H1 (cell line): ENCODE measurements around the gene ZNF415. TPM values are rescaled to one million over a fixed set of nuclear protein-coding genes. Genes with fewer than 3 reads are reported as not detected.
A peak's percentile ranks its signal among the peaks of the same experiment; 100 is the strongest.

Source experiments
- CTCF ChIA-PET: fragments of 300-600 bp; sonication (Branson Sonifier 250); formaldehyde crosslinking; loops from one replicate; lab custom pipeline; 2021; ENCODE audit not compliant: partially characterized antibody; lab: Charles Lee
- POLR2A ChIA-PET: fragments of 300-600 bp; sonication (Branson Sonifier 250); formaldehyde crosslinking; loops from one replicate; lab custom pipeline; 2021; ENCODE audit warnings: inconsistent platforms; ENCODE audit not compliant: partially characterized antibody; lab: Charles Lee
- DNase-seq, 2 experiments: peaks; one replicate each; pipeline versions ENCODE4 v3.0.0 to v3.0.0-alpha.2; 2010 to 2022; ENCODE audit warnings: low spot score in 2 of 2, low read depth in 1 of 2, mixed read lengths in 1 of 2
- FAIRE-seq: peaks from 2 replicates; lab custom pipeline; 2011; peaks lifted over from hg19 to GRCh38; lab: Jason Lieb, UNC
- H2AFZ ChIP-seq: 2 replicates; pipeline ENCODE4 v1.8.1; 2012; ENCODE audit warnings: low read length, inconsistent platforms
- H2AK5ac ChIP-seq: 2 replicates; pipeline ENCODE4 v1.6.1; 2013; ENCODE audit warnings: low read depth, low read length
- H2BK120ac ChIP-seq: replicated peaks from 2 replicates; pipeline ENCODE3; 2013; ENCODE audit warnings: low read depth, low read length, inconsistent platforms
- H2BK12ac ChIP-seq: 2 replicates; pipeline ENCODE4 v1.6.1; 2013; ENCODE audit warnings: low read depth, low read length
- H2BK15ac ChIP-seq: 2 replicates; pipeline ENCODE4 v1.6.1; 2013; ENCODE audit warnings: low read length
- H2BK20ac ChIP-seq: 2 replicates; pipeline ENCODE4 v1.6.1; 2013; ENCODE audit warnings: low read length
- H2BK5ac ChIP-seq: 2 replicates; pipeline ENCODE4 v1.6.1; 2013; ENCODE audit warnings: low read depth, low read length
- H3K14ac ChIP-seq: 2 replicates; pipeline ENCODE4 v1.6.1; 2013; ENCODE audit warnings: inconsistent platforms; ENCODE audit not compliant: insufficient read length
- H3K18ac ChIP-seq: 2 replicates; pipeline ENCODE4 v1.6.1; 2013; ENCODE audit warnings: low read length; ENCODE audit errors: extremely low read depth
- H3K23ac ChIP-seq: 2 replicates; pipeline ENCODE4 v1.6.1; 2013; ENCODE audit warnings: inconsistent platforms; ENCODE audit not compliant: insufficient read length
- H3K23me2 ChIP-seq: 2 replicates; pipeline ENCODE4 v1.6.1; 2013; ENCODE audit warnings: low read depth, low read length
- H3K27ac ChIP-seq: 2 replicates; pipeline ENCODE4 v1.6.1; 2011; ENCODE audit warnings: low read depth, low read length, inconsistent platforms
- H3K27me3 ChIP-seq, 4 experiments: replicated peaks in 1 of 4; 1 replicate in 1 of 4; 2 replicates in 3 of 4; pipeline versions ENCODE4 v1.6.1 to v1.8.1; 2011 to 2013; ENCODE audit warnings: low read length in 3 of 4, mild to moderate bottlenecking in 3 of 4, inconsistent platforms in 2 of 4, mixed read lengths in 2 of 4, moderate library complexity in 1 of 4; ENCODE audit not compliant: control insufficient read depth in 3 of 4, insufficient read depth in 3 of 4; ENCODE audit errors: extremely low read depth in 1 of 4
- H3K36me3 ChIP-seq, 4 experiments: 2 replicates each; pipeline versions ENCODE4 v1.6.1 to v1.8.1; 2011 to 2013; ENCODE audit warnings: mild to moderate bottlenecking in 4 of 4, low read length in 3 of 4, moderate library complexity in 2 of 4, control low read depth in 1 of 4, inconsistent platforms in 1 of 4; ENCODE audit not compliant: insufficient read depth in 4 of 4, control insufficient read depth in 2 of 4
- H3K4ac ChIP-seq: replicated peaks from 2 replicates; pipeline ENCODE3; 2013; ENCODE audit warnings: low read length, low read depth, mixed read lengths, inconsistent platforms; ENCODE audit not compliant: insufficient read length
- H3K4me1 ChIP-seq, 4 experiments: replicated peaks in 1 of 4; 1 replicate in 1 of 4; 2 replicates in 3 of 4; pipeline versions ENCODE4 v1.6.1 to v1.8.1; 2011 to 2013; ENCODE audit warnings: low read length in 3 of 4, inconsistent platforms in 2 of 4, mixed read lengths in 1 of 4; ENCODE audit not compliant: insufficient read depth in 4 of 4, control insufficient read depth in 3 of 4
- H3K4me2 ChIP-seq, 2 experiments: 2 replicates each; pipeline versions ENCODE4 v1.6.1 to v1.8.1; 2011 to 2013; ENCODE audit warnings: low read depth in 2 of 2, low read length in 2 of 2, control low read depth in 1 of 2, inconsistent platforms in 1 of 2, mild to moderate bottlenecking in 1 of 2; ENCODE audit not compliant: insufficient read depth in 1 of 2
- H3K4me3 ChIP-seq, 4 experiments: fragments of 200-600, 300-600 bp in 1 of 4; sonication (generic), shearing (Covaris generic), sonication (Bioruptor Twin) in 1 of 4; 2 replicates each; pipeline versions ENCODE4 v1.5.1 to v1.8.1; 2011 to 2016; ENCODE audit warnings: low read length in 4 of 4, low read depth in 3 of 4, control low read depth in 2 of 4, inconsistent platforms in 2 of 4, mild to moderate bottlenecking in 2 of 4, mixed read lengths in 1 of 4, moderate library complexity in 1 of 4; ENCODE audit not compliant: insufficient read depth in 2 of 4; ENCODE audit errors: extremely low read depth in 1 of 4
- H3K56ac ChIP-seq: replicated peaks from 2 replicates; pipeline ENCODE3; 2013; ENCODE audit warnings: low read depth, mild to moderate bottlenecking, mixed read lengths, low read length, inconsistent platforms; ENCODE audit not compliant: insufficient read length
- H3K79me1 ChIP-seq: 2 replicates; pipeline ENCODE4 v1.6.1; 2013; ENCODE audit warnings: low read depth, low read length, control low read depth
- H3K79me2 ChIP-seq, 2 experiments: 2 replicates each; pipeline versions ENCODE4 v1.6.1 to v1.8.1; 2012 to 2013; ENCODE audit warnings: low read length in 2 of 2, mild to moderate bottlenecking in 2 of 2, inconsistent platforms in 1 of 2; ENCODE audit not compliant: insufficient read depth in 2 of 2, control insufficient read depth in 1 of 2
- H3K9ac ChIP-seq, 4 experiments: replicated peaks in 1 of 4; 1 replicate in 1 of 4; 2 replicates in 3 of 4; pipeline versions ENCODE4 v1.6.1 to v1.8.1; 2011 to 2013; ENCODE audit warnings: low read depth in 3 of 4, low read length in 3 of 4, control low read depth in 2 of 4, mild to moderate bottlenecking in 2 of 4, moderate library complexity in 2 of 4, inconsistent platforms in 1 of 4; ENCODE audit errors: extremely low read depth in 1 of 4
- H3K9me3 ChIP-seq, 2 experiments: 2 replicates each; pipeline versions ENCODE4 v1.6.1 to v1.8.1; 2012 to 2013; ENCODE audit warnings: mild to moderate bottlenecking in 2 of 2, moderate library complexity in 2 of 2, control low read depth in 1 of 2, inconsistent platforms in 1 of 2, low read depth in 1 of 2, low read length in 1 of 2, mixed read lengths in 1 of 2; ENCODE audit not compliant: insufficient read depth in 2 of 2
- H4K20me1 ChIP-seq, 2 experiments: replicated peaks in 1 of 2; 2 replicates each; pipeline versions ENCODE3 to v1.8.1; 2011 to 2013; ENCODE audit warnings: inconsistent platforms in 2 of 2, low read length in 2 of 2, mild to moderate bottlenecking in 1 of 2; ENCODE audit not compliant: insufficient read depth in 2 of 2, control insufficient read depth in 1 of 2
- H4K5ac ChIP-seq: 2 replicates; pipeline ENCODE4 v1.6.1; 2013; ENCODE audit warnings: low read length, low read depth, mixed read lengths, inconsistent platforms; ENCODE audit not compliant: insufficient read length
- H4K8ac ChIP-seq: 2 replicates; pipeline ENCODE4 v1.8.0; 2013; ENCODE audit warnings: mild to moderate bottlenecking, moderate library complexity, low read length, inconsistent platforms; ENCODE audit not compliant: insufficient read depth; ENCODE audit errors: extremely low read depth
- H4K91ac ChIP-seq: replicated peaks from 2 replicates; pipeline ENCODE3; 2013; ENCODE audit warnings: low read length, mixed read lengths, inconsistent platforms; ENCODE audit not compliant: insufficient read length
- CHD1 ChIP-seq: IDR thresholded peaks from 2 replicates; pipeline ENCODE4 v1.6.1; 2012; ENCODE audit warnings: low read depth, low read length, improper control_type of control experiment
- CREB1 ChIP-seq: IDR thresholded peaks from 2 replicates; pipeline ENCODE4 v1.6.1; 2012; ENCODE audit warnings: inconsistent platforms
- KDM4A ChIP-seq: IDR thresholded peaks from one replicate; pipeline ENCODE4 v1.7.1; 2012; ENCODE audit warnings: low read depth, mild to moderate bottlenecking, moderate library complexity, low read length, inconsistent platforms; ENCODE audit not compliant: severe bottlenecking
- NRF1 ChIP-seq: IDR thresholded peaks from 2 replicates; pipeline ENCODE4 v1.6.1; 2011; ENCODE audit warnings: mild to moderate bottlenecking, low read depth, low read length, improper control_type of control experiment
- PHF8 ChIP-seq: fragments of 200-600 bp; sonication (generic); conservative IDR thresholded peaks from 2 replicates; pipeline ENCODE4 v1.7.1; 2012; ENCODE audit warnings: low read depth, mild to moderate bottlenecking, inconsistent platforms, low read length, moderate library complexity
- RBBP5 ChIP-seq: IDR thresholded peaks from 2 replicates; pipeline ENCODE4 v1.7.1; 2012; ENCODE audit warnings: low read depth, mild to moderate bottlenecking, inconsistent platforms, low read length, moderate library complexity, borderline replicate concordance
- TAF1 ChIP-seq: IDR thresholded peaks from 2 replicates; pipeline ENCODE4 v1.6.1; 2011; ENCODE audit warnings: mild to moderate bottlenecking, low read depth, low read length
- TBP ChIP-seq: IDR thresholded peaks from 2 replicates; pipeline ENCODE4 v1.6.1; 2011; ENCODE audit warnings: low read depth, low read length, improper control_type of control experiment
- WGBS, 2 experiments: shearing (Covaris generic) in 1 of 2; methylation state at CpG; one replicate each; pipeline versions ENCODE4 v1.1.6 to v1.1.7; 2013 to 2015; ENCODE audit warnings: low lambda C conversion rate in 2 of 2, mixed read lengths in 2 of 2, inconsistent platforms in 1 of 2, low coverage in 1 of 2, missing lambda C conversion rate in 1 of 2; ENCODE audit not compliant: insufficient replicate concordance in 2 of 2, insufficient coverage in 1 of 2, insufficient read length in 1 of 2; ENCODE audit errors: extremely low coverage in 1 of 2, missing lambda C conversion rate in 1 of 2; 5-methylcytosine and 5-hydroxymethylcytosine counted together
- polyA plus RNA-seq, 7 experiments: library from polyadenylated mRNA; depleted of rRNA in 3 of 7; stranded (reverse) in 5 of 7; unstranded in 2 of 7; fragments of >200 nt in 5 of 7; fragments of 200-250 nt in 2 of 7; gene quantifications; 1 replicate in 5 of 7; 2 replicates in 1 of 7; 4 replicates in 1 of 7; pipeline versions ENCODE4 v1.2.1 to v1.2.3, GENCODE V29; 2011 to 2013; ENCODE audit warnings: missing spikeins in 2 of 7, mixed read lengths in 2 of 7
- total RNA-seq: library from RNA; stranded (reverse); fragmentation: NEBNext Ultra II Directional; extraction: Animal tissue kit (Norgen Biotek cat#: 25700); gene quantifications from 2 replicates; pipeline ENCODE4 v1.2.1, GENCODE V29; 2021

Gene ZNF415
- total and polyA plus RNA-seq, 2 of the 8 experiments (the other 6 are each of a cell fraction or from before 2014, with no cell fraction given) = 5.8 to 9.7 TPM

DNA sequence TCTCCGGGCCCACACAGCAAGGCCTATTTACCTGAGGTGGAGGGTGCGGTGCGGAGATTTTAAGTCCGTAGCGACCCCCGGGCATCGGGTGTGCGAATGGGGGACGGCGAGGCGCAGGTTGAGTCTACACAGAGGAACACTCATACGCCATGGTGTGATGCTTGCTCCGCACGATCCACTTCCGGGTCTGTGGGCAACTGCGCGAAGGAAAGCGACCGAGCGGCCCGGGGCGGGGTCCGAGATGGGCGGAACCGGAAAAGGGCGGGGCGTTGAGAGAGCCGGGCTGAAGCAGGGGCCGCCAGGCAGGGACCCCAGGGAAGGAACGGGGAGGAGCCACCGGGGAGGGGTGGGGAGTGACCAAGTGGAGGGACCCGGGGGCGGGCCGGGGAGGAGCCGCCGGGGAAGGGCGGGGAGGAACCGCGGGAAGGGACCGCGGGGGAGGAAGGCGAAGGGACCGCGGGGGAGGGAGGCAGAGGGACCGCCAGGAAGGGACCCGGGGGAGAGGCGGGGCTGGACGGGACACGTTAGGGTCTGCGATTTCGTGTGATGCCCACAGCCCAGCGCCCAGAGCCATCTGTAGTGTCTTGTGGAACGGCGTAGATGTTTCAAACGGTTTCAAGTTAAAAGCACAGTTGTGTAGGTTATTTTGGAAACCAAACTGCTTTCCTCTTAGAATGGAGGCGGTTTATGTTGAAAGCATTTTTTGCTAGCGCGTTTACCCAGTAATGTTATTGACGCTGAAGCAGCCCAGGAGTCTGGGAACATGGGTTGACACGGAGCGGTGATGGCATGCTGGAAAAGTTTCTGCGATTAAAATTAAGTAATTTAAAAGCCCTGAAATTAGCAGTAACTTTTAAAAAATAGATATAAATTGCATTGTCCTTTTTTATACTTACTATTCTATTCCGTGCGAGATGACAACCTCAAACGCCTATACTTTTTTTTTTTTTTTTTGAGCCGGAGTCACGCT, 29.2 kb downstream of the ZNF415 start, which contains the start of gene ZNF160:
ZNF160 (minus strand) TSS at position 189 of the 970 bp plus-strand sequence. CDS start 17,146 bp downstream, outside the sequence.
- H2BK15ac ChIP-seq = 0 out of 2 replicates have a peak within 1 kb of the TSS, but pooled peaks have one; percentile 10
- 10% methylated on average over 37 of the region's 67 CpGs; no CpG with 5 or more reads in 1 of the 2 experiments for whole genome bisulfite sequencing, 2 experiments
- H3K18ac ChIP-seq = no peak within 1 kb of the TSS; the same call in 1 of the 2 replicates
- ChIA-PET CTCF (no interaction called here), POLR2A (interaction anchor here (1.1 to 1.6 kb wide), 2 partner anchors 8 to 12 kb away, joined by 3 to 4 read pairs; no protein-coding TSS in a partner anchor)
- peak within 1 kb of the TSS; percentile 86 for H3K56ac ChIP-seq
- peaks cover 3 to 27% of the 10 kb centered on the region in 2 experiments; a peak in 3 of 4 replicates for H3K79me2 ChIP-seq
- H2AK5ac ChIP-seq = no peak within 1 kb of the TSS
- peak within 1 kb of the TSS; percentile 99 for H2AFZ ChIP-seq
- no peak for FAIRE-seq
- peak within 1 kb of the TSS; percentile 77 to 99 for H3K4me2 ChIP-seq
- H3K4me1 ChIP-seq = peaks cover 0 to 8% (median 2%) of the 10 kb centered on the region in 4 experiments; a peak in 2 of 7 replicates
- no peak within 1 kb of the TSS for H3K4ac ChIP-seq
- H3K79me1 ChIP-seq = peaks cover 8% of the 10 kb centered on the region
- H3K27ac ChIP-seq = peak within 1 kb of the TSS; percentile 85
- peak within 1 kb of the TSS; percentile 95 for H4K5ac ChIP-seq
- H4K8ac ChIP-seq = peak within 1 kb of the TSS; percentile 95
- peak within 1 kb of the TSS; percentile 75 to 82 (median 79) for H3K9ac ChIP-seq
- no peak within 1 kb of the TSS for H2BK20ac ChIP-seq
- H2BK12ac ChIP-seq = no peak within 1 kb of the TSS
- peak; percentile 89 to 99 for DNase-seq
- peaks cover 0 to 7% (median 3%) of the 10 kb centered on the region in 4 experiments; a peak in 5 of 8 replicates for H3K36me3 ChIP-seq
- no peak within 1 kb of the TSS for H3K14ac ChIP-seq
- H3K4me3 ChIP-seq = peak within 1 kb of the TSS; percentile 86 to 99 (median 98)
- no peak within 1 kb of the TSS for H4K91ac ChIP-seq
- H2BK5ac ChIP-seq = peak within 1 kb of the TSS; percentile 75; the same call in 1 of the 2 replicates
- H3K23me2 ChIP-seq = peaks cover 13% of the 10 kb centered on the region
- peaks cover 0 to 2% of the 10 kb centered on the region in 2 experiments for H4K20me1 ChIP-seq
- no peaks in the 10 kb centered on the region for H3K9me3 ChIP-seq
- no peaks in the 10 kb centered on the region; a peak in 1 of 7 replicates for H3K27me3 ChIP-seq
- no peak within 1 kb of the TSS for H3K23ac ChIP-seq
- no peak within 1 kb of the TSS for H2BK120ac ChIP-seq
- TF ChIP-seq PHF8 (peak; percentile 84), TBP (peak; percentile 83), KDM4A (peak; percentile 24), RBBP5 (peak; percentile 88), CHD1 (no peak), NRF1 (no peak), CREB1 (peak; percentile 64), TAF1 (peak; percentile 90)
